ENCODE data around the gene DQX1.

The DQX1 gene

DNA sequence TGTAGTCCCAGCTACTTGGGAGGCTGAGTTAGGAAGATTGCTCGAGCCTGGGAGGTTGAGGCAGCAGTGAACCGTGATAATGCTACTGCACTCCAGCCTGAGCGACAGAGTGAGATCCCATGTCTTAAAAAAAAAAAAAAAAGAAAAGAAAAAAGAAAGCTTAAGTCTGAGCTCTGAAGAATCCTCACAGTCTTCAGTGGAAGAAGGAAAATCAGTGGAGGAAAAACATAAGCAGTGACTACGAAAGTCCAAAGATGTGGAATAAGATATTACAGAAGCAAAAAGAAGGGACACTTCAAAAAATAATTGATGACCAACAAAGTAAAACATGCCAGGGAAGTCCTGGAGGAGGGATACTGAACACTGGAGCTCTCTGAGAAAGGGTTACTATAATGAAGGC is 15.8 kb downstream of the DQX1 start:
- H3K27me3 ChIP-seq (ENCODE audit: insufficient read depth, poor library complexity, severe bottlenecking), result peaks cover 35% of the 10 kb centered on the region
- no peak overlapping the region for H3K27ac ChIP-seq (replicated peaks)
- no peak for DNase-seq (ENCODE audit: low read depth in 1 of 2, low spot score in 1 of 2)

DNA sequence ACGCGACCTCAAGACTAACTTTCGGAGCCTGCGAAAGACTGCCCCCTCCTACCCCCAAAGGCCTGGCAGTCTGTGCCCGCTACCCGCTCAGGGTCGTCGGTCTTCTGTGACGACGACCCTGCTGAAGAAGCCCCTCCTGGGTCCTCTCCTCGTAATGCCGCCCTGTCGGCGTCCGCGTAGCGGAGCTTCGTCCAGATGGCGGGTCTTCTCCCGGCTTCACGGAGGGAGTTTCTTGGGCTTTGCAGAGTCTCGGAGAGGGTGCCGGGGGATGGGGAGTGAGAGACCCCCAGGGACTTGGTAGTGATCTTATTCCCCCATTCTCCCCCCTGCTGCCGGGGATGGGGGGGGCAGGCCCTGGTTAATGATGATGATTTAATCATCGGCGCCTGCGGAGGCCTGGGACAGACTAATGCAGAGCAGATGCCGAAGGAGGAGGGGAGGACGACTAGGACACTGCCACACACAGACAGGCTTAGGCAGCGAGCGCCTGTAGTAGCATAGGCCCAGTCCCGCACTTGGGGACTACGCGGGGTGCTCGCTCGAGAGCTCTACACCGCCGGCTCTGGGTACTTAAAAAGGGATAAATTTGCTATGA is 18.0 kb downstream of the DQX1 start:
- no peak for DNase-seq (ENCODE audit: low read depth in 1 of 2, low spot score in 1 of 2)
- Histone ChIP-seq H3K27ac (replicated peaks) (peak overlapping the region; percentile 96), H3K4me3 (replicated peaks; ENCODE audit: insufficient read depth, low read length) (peak overlapping the region; percentile 83), H3K27me3 (ENCODE audit: insufficient read depth, poor library complexity, severe bottlenecking) (peaks cover 21% of the 10 kb centered on the region)
- no peak for TF ChIP-seq CTCF (IDR thresholded peaks at IDR 0.05; ENCODE audit: insufficient read depth, low read length)
- no peak for TF ChIP-seq REST (IDR thresholded peaks at IDR 0.05; ENCODE audit: insufficient replicate concordance, low read depth)
- no peak for TF ChIP-seq POLR2AphosphoS5 (IDR thresholded peaks at IDR 0.05; ENCODE audit: low read depth)
- TF ChIP-seq SPI1 (IDR thresholded peaks at IDR 0.05; ENCODE audit: borderline replicate concordance, low read depth), result no peak
- TF ChIP-seq GABPA (IDR thresholded peaks at IDR 0.05; ENCODE audit: low read depth), result no peak

More for the DNA sequence above, 15.8 kb downstream of the DQX1 start:
- TF ChIP-seq CTCF (IDR thresholded peaks at IDR 0.05; ENCODE audit: insufficient read depth, low read length) (no peak), REST (IDR thresholded peaks at IDR 0.05; ENCODE audit: insufficient replicate concordance, low read depth) (no peak), GABPA (IDR thresholded peaks at IDR 0.05; ENCODE audit: low read depth) (no peak), SPI1 (IDR thresholded peaks at IDR 0.05; ENCODE audit: borderline replicate concordance, low read depth) (no peak), POLR2AphosphoS5 (IDR thresholded peaks at IDR 0.05; ENCODE audit: low read depth) (no peak)
- H3K4me3 ChIP-seq (replicated peaks; ENCODE audit: insufficient read depth, low read length), result no peak overlapping the region

GRCh38 chr2:74507145-74507925 is 18.7 kb downstream of the DQX1 start, which contains the start of gene PCGF1:
TSS of gene PCGF1 (minus strand) at chr2:74507695. CDS start at chr2:74507668, 27 bp downstream.
- DNase-seq (ENCODE audit: low read depth in 1 of 2, low spot score in 1 of 2), result peak; percentile 93 to 98
- peak within 1 kb of the TSS; percentile 96 for H3K27ac ChIP-seq (replicated peaks)
- peaks cover 22% of the 10 kb centered on the region for H3K27me3 ChIP-seq (ENCODE audit: insufficient read depth, poor library complexity, severe bottlenecking)
- TF ChIP-seq GABPA (IDR thresholded peaks at IDR 0.05; ENCODE audit: low read depth) (peak; percentile 72), POLR2AphosphoS5 (IDR thresholded peaks at IDR 0.05; ENCODE audit: low read depth) (peak; percentile 73; the same call in 1 of the 2 replicates), REST (IDR thresholded peaks at IDR 0.05; ENCODE audit: insufficient replicate concordance, low read depth) (no peak), CTCF (IDR thresholded peaks at IDR 0.05; ENCODE audit: insufficient read depth, low read length) (no peak)
- peak within 1 kb of the TSS; percentile 83 for H3K4me3 ChIP-seq (replicated peaks; ENCODE audit: insufficient read depth, low read length)

All from HL-60 (cell line).